C4-2B (cell line): ENCODE measurements around the gene NOTCH3.

Source experiments
- H3K27ac ChIP-seq: fragments of 450-650 bp; 2 replicates; pipeline ENCODE4 v1.5.1; 2017
- ZFX ChIP-seq: fragments of 450-650 bp; IDR thresholded peaks from 2 replicates; pipeline ENCODE4 v1.6.1; 2017
- TF ChIP-seq, protein P1 (sequence below): fragments of 450-650 bp; conservative IDR thresholded peaks from 2 replicates; pipeline ENCODE4 v1.5.1; 2017; ENCODE audit warnings: mild to moderate bottlenecking

The NOTCH3 gene

DNA sequence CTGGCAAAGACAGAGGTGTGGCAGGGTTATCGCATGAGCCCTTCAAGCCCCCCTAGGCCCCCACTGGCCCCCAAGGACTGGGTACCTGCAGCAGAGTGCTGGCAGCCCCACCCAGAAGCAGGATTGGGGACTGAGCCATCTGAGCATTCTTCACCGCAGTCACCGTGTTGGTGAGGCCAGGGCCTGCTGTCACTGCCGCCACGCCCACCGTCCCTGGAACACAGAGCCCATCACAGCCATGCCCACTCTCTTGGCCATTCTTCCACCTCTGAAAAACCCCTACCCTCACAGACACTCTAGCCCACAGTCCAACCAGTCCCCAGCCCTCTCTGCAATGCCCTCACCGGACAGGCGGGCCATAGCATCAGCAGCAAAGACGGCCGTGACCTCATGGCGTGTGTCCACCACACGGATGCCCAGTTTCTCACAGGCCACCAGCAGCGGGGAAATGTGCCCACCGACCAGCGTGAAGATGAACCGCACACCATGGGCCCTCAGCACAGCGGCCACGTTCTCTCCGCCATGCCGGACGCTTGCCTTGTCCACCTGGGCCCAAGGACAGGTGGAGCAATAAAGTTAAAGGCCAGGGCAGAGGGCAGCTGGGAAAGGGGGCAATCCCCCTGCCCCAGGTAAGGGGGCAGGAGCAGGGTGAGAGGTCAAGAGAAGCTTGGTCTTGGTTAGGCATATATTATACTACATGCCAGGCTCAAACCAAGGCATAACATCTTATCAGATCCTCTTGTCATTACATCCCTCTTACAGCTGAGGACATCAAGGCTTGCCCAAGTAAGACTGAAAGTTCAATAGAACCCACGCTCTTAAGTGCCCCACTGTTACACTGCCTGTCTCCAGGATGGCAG, 77.5 kb downstream of the NOTCH3 start:
- H3K27ac ChIP-seq: peak overlapping the region; percentile 89
- TF ChIP-seq ZFX: no peak
- TF ChIP-seq, protein P1, sequence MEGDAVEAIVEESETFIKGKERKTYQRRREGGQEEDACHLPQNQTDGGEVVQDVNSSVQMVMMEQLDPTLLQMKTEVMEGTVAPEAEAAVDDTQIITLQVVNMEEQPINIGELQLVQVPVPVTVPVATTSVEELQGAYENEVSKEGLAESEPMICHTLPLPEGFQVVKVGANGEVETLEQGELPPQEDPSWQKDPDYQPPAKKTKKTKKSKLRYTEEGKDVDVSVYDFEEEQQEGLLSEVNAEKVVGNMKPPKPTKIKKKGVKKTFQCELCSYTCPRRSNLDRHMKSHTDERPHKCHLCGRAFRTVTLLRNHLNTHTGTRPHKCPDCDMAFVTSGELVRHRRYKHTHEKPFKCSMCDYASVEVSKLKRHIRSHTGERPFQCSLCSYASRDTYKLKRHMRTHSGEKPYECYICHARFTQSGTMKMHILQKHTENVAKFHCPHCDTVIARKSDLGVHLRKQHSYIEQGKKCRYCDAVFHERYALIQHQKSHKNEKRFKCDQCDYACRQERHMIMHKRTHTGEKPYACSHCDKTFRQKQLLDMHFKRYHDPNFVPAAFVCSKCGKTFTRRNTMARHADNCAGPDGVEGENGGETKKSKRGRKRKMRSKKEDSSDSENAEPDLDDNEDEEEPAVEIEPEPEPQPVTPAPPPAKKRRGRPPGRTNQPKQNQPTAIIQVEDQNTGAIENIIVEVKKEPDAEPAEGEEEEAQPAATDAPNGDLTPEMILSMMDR: no peak

DNA sequence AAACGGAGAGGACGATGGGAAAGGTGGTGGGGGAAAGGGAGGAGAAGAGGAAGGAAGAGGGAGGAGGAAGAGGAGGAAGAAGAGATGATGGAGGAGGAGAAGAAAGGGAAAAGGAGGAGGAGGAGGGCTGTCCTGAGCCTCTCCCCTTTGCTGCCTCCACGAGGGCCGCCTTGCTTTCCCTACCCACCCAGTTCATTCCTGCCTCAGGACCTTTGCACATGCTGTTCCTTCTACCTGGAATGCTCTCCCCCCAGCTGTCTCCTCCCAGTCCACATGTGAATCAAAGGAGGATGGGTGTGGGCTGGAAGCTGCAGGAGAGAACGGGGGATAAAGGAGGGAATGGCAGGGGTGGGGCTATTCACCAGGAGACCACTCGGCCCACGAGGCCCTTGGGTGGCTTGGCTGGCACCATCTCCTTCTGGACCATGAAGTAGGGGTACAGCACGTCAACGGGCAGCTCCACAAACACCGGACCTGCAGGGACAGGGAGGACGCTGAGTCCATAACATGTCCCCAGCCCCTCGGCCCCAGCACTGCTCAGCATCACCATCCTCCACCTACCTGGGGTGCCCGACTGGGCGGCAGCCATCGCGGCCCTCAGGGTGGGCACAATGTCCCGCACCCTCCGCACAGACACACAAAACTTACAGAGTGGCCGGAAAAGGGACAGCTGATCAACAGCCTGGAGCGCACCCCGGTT, 78.3 kb downstream of the NOTCH3 start:
- TF ChIP-seq, protein P1: no peak
- no peak for TF ChIP-seq ZFX

DNA sequence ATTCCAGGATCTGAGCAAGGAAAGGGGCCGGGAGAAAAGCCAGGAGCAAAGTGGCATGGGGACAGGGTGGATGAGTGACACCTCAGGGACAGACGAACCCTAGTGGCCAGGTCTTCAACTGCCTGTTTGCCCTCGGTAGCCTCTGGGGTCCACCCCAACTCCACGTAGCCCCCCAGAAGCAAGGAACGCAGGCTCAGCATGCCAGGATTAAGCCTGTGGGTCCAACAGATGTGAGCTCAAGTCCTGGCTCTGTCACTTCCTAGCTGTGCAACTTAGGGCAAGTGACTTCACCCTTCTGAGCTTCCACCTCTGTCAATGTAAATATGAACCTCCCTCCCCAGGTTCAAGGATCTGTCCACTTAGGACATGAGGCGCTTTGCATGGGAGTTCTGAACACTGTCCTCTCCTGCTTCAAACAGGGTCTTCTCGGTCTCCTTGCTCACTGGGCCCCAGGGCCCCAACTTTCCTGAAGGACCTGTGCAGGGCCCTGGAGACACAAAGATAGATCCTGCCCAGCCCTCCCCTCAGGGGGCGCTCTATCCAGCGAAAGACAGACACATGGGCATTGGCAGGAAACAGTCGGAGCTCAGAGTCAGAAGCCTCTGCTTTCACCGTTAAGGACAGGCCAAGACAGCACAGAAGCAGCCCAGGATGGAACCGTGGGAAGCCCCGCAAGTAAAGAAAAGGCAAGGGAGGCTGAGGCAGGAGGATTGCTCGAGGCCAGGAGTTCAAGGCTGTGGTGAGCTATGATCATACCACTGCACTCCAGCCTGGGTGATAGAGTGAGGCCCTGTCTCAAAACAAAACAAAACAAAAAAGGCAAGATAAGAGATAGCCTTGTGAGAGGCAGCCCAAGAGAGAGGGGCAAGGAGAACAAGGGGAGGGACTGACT, 80.4 kb downstream of the NOTCH3 start:
- no peak overlapping the region for H3K27ac ChIP-seq
- TF ChIP-seq ZFX: no peak
- TF ChIP-seq, protein P1: no peak

More for the DNA sequence above, 78.3 kb downstream of the NOTCH3 start:
- no peak overlapping the region for H3K27ac ChIP-seq

DNA sequence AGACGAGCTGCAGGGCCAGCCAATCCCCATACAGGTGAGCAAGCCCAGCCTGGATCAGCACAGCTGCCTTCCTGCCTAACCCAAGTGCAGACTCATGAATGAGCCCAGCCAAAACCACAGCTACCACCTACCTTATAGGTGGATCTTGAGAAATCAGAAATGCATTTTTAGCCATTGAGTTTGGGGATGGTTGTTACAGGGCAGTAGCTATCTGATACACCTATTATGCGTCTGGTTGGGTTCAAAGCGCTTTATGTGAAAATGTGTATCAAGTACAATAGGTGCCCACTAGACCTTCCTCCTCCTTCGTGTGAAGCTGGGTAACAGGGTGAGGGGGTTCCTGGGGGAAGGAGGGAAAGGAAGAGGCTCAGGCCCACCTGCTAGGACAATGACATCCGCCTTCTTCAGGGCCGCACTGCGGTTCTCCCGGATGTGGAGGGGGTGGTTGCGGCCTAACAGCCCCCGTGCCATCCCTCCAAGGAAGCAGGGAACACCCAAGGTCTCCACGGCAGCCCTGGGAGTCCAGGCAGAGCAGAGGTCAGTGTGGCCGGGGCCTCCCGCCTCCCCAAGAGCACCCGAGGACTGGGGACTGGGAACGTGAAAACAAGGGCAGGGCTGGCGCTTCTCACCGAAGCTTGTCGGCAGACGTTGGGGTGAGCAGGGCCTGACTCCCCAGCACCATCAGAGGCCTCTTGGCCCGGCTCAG, 81.9 kb downstream of the NOTCH3 start:
- no peak for TF ChIP-seq ZFX
- TF ChIP-seq, protein P1: no peak

DNA sequence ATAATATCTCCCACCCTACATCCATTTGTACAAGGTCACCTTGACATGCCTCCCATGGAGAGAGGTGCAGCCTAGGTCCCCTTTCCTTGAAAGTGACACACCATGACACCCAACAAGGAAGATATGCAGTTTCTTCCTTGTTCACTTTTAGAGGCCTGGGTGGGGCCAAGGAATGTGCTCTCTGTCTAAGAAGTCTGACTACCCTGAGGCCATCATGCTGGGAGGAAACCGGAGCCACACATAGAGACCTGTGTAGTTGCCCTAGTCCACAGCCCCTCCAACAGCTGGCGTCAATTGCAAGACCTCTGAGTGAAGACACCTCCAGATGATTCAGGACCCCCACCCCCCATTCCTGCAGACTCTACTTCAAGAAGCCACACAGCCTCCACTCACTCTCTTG, 82.5 kb downstream of the NOTCH3 start:
- no peak overlapping the region for H3K27ac ChIP-seq
- TF ChIP-seq ZFX: no peak
- TF ChIP-seq, protein P1: no peak

More for the DNA sequence above, 81.9 kb downstream of the NOTCH3 start:
- no peak overlapping the region for H3K27ac ChIP-seq

DNA sequence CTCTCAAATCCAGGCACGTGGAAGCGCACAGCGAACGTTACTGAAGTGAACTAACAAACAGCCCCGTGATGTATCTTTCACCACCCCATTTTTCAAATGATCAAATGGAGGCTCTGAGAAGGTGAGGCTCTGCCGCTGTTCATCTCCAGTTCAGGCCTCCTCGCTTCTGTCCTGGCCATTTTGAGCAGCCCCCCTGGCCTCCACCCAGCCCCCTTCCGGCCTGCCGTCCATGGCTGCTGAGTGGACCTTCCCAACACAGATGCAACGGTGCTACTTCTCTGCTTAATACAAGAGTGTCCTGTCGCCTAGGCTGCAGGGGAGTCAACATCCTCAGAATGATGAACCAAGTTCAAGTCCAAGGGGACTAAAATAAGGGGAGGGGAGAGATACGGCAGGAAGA, 83.9 kb downstream of the NOTCH3 start:
- TF ChIP-seq, protein P1: no peak
- no peak for TF ChIP-seq ZFX

More for the DNA sequence above, 83.9 kb downstream of the NOTCH3 start:
- no peak overlapping the region for H3K27ac ChIP-seq
